Measurements from ENCODE around the gene TENT5C. TPM values are rescaled to one million over a fixed set of nuclear protein-coding genes. Genes with fewer than 3 reads are reported as not detected.

The TENT5C gene
- total and polyA plus RNA-seq, 2 of the 13 experiments (the other 11 are each of a cell fraction or from before 2014, with no cell fraction given): 0.02 to 0.38 TPM

DNA sequence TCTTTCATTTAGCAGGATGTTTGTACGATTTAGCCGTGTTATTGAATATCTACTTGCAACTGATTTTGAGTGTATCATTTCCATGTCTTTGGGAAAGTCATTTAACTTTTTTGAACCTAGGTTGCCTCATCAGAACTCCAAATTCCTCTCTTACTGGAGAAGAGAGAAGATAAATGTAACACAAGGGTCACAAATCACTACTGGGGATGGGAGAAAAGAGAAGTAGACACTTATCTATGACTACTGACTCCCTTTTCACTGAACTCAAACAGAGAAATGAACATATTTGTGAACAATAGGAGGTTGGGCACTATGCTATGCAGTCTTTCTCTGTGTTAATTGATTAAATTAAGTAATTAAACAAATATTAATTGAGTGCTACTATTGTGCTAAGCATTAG lies 42.2 kb downstream of the TENT5C start:
- Histone ChIP-seq H3K27me3 (ENCODE audit: control insufficient read depth in 1 of 2, insufficient read depth in 2 of 2, low read length in 2 of 2) (peaks cover 0 to 3% of the 10 kb centered on the region in 2 experiments; a peak in 2 of 5 replicates), H3K4me3 (replicated peaks in 1 of 3; ENCODE audit: insufficient read depth in 1 of 3, low read depth in 2 of 3, low read length in 3 of 3) (no peak overlapping the region), H3K4me2 (ENCODE audit: low read depth, low read length) (no peak overlapping the region), H4K20me1 (ENCODE audit: insufficient read depth, low read length) (no peaks in the 10 kb centered on the region), H3K4me1 (ENCODE audit: insufficient read depth, low read length) (no peaks in the 10 kb centered on the region), H3K27ac (ENCODE audit: extremely low read length, insufficient read depth, low read length) (no peak overlapping the region), H2AFZ (ENCODE audit: low read length) (no peak overlapping the region), H3K36me3 (replicated peaks in 1 of 2; ENCODE audit: control insufficient read depth in 1 of 2, insufficient read depth in 2 of 2, low read length in 2 of 2) (no peaks in the 10 kb centered on the region), H3K79me2 (ENCODE audit: insufficient read depth, low read length) (no peaks in the 10 kb centered on the region), H3K9me3 (ENCODE audit: low read length) (no peaks in the 10 kb centered on the region), H3K9ac (ENCODE audit: insufficient read depth, low read depth, low read length) (no peak overlapping the region)
- no peak for ATAC-seq
- in situ Hi-C loops (cut with HindIII; ENCODE audit: extremely low pct_ligation_motif_present, low pct_unique_long_range_greater_than_20kb) (no loop called here), intact Hi-C loops (cut with micrococcal nuclease; ENCODE audit: unreplicated experiment) (no loop called here)
- WGBS (ENCODE audit: low lambda C conversion rate): 0% methylated on average over 2 of the region's 2 CpGs
- BruUV-seq (replicated peaks): no TSS peak
- ChIA-PET POLR2A (no interaction called here), CTCF (ENCODE audit: low intra/inter-chr PET ratio, low total read pairs) (no interaction called here)
- TF ChIP-seq POLR2G (IDR thresholded peaks at IDR 0.05; ENCODE audit: low read depth, low read length) (no peak), ZNF616 (CRISPR knock-in tag; IDR thresholded peaks at IDR 0.05; ENCODE audit: low read depth) (no peak), CEBPB (IDR thresholded peaks at IDR 0.05; ENCODE audit: borderline replicate concordance, low read depth, low read length) (no peak), ZNF552 (CRISPR knock-in tag; IDR thresholded peaks at IDR 0.05; ENCODE audit: borderline replicate concordance) (no peak), HMG20B (CRISPR knock-in tag; conservative IDR thresholded peaks at IDR 0.05) (no peak), MEIS1 (CRISPR knock-in tag; IDR thresholded peaks at IDR 0.05; ENCODE audit: borderline replicate concordance) (no peak)
- TF ChIP-seq, protein P1, sequence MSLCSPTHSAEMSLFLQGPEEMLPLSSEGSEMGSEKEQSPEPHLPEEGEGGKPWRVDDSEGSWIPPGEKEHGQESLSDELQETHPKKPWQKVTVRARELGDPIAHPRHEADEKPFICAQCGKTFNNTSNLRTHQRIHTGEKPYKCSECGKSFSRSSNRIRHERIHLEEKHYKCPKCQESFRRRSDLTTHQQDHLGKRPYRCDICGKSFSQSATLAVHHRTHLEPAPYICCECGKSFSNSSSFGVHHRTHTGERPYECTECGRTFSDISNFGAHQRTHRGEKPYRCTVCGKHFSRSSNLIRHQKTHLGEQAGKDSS (CRISPR knock-in tag; IDR thresholded peaks at IDR 0.05; ENCODE audit: borderline replicate concordance, low read depth): no peak
- no peak for FAIRE-seq
- no peak for DNase-seq (ENCODE audit: low spot score)

DNA sequence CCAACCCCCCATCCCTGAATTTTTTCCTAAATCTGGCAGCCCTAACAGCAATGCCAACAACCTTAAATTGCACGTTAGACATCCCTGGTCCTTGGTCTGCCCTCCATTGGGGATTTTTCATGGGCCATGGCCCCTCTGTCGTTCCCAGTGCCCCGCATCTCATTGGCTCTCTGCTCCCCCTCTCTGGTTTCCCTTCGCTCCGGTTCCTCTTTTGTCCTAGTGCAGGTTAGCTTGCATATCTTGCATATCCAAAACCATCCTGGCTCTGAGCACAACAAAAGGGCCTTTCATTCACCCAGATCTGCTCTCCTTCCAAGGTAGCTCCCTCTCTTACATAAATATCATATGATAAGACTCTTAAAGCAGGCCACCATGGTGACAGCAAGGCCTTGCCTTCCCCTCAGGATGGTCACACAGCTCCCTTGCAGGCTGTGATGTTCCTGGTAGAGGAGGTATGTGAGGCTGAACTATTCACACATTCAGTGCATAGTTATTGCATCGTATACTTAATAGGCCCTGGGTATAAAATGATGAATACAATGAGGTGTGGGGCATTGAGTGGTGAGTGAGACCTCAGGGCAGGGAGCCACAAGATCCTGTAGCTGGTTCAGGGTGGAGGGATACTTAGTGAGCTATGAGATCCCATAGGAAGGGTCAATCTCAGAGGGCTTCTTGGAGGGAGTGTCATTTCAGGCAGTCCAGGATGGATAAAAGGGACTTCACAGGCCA lies 45.2 kb downstream of the TENT5C start:
- ChIA-PET CTCF (ENCODE audit: low intra/inter-chr PET ratio, low total read pairs) (no interaction called here), POLR2A (no interaction called here)
- Histone ChIP-seq H3K4me3 (replicated peaks in 1 of 3; ENCODE audit: insufficient read depth in 1 of 3, low read depth in 2 of 3, low read length in 3 of 3) (no peak overlapping the region), H3K79me2 (ENCODE audit: insufficient read depth, low read length) (no peaks in the 10 kb centered on the region), H4K20me1 (ENCODE audit: insufficient read depth, low read length) (no peaks in the 10 kb centered on the region), H3K4me2 (ENCODE audit: low read depth, low read length) (no peak overlapping the region), H3K27ac (ENCODE audit: extremely low read length, insufficient read depth, low read length) (no peak overlapping the region), H2AFZ (ENCODE audit: low read length) (no peak overlapping the region), H3K36me3 (replicated peaks in 1 of 2; ENCODE audit: control insufficient read depth in 1 of 2, insufficient read depth in 2 of 2, low read length in 2 of 2) (no peaks in the 10 kb centered on the region), H3K4me1 (ENCODE audit: insufficient read depth, low read length) (peaks cover 25% of the 10 kb centered on the region), H3K27me3 (ENCODE audit: control insufficient read depth in 1 of 2, insufficient read depth in 2 of 2, low read length in 2 of 2) (peaks cover 3 to 4% of the 10 kb centered on the region in 2 experiments; a peak in 3 of 5 replicates), H3K9me3 (ENCODE audit: low read length) (no peaks in the 10 kb centered on the region), H3K9ac (ENCODE audit: insufficient read depth, low read depth, low read length) (no peak overlapping the region)
- intact Hi-C loops (cut with micrococcal nuclease; ENCODE audit: unreplicated experiment) (no loop called here), in situ Hi-C loops (cut with HindIII; ENCODE audit: extremely low pct_ligation_motif_present, low pct_unique_long_range_greater_than_20kb) (no loop called here)
- no TSS peak for BruUV-seq (replicated peaks)
- no peak for ATAC-seq
- no peak for TF ChIP-seq SMAD3 (CRISPR knock-in tag; IDR thresholded peaks at IDR 0.05)
- 53% methylated on average over 6 of the region's 6 CpGs for WGBS (ENCODE audit: low lambda C conversion rate)
- DNase-seq (ENCODE audit: low spot score): no peak
- no peak for FAIRE-seq

Data from HepG2 (cell line).